Adrenal gland (tissue), 5 donors: ENCODE results near the gene EXOSC6.
"Not testable (repeated sequence)": the region's sequence is repeated elsewhere in the genome, so short reads cannot be mapped to it uniquely, and the experiment has no call there.

Experiments used
- POLR2A ChIP-seq, 2 donors: fragments of 450-650 bp; IDR thresholded peaks; one replicate each; pipeline ENCODE4 v1.6.1; 2017; ENCODE audit warnings: antibody characterized with exemption in 2 of 2, mild to moderate bottlenecking in 2 of 2, moderate library complexity in 1 of 2
- TF ChIP-seq, protein P1 (sequence below), 6 experiments: fragments of 450-650 bp in 4 of 6; fragments of 200-600 bp in 2 of 6; sonication (generic) in 1 of 6; IDR thresholded peaks; 1 replicate in 5 of 6; 2 replicates in 1 of 6; pipeline versions ENCODE4 v1.5.1 to v1.8.0; 2016 to 2021; ENCODE audit warnings: antibody characterized with exemption in 6 of 6, mild to moderate bottlenecking in 2 of 6, moderate library complexity in 1 of 6
- donor health status: DM: no; HTN: no; CAD: no.

DNA sequence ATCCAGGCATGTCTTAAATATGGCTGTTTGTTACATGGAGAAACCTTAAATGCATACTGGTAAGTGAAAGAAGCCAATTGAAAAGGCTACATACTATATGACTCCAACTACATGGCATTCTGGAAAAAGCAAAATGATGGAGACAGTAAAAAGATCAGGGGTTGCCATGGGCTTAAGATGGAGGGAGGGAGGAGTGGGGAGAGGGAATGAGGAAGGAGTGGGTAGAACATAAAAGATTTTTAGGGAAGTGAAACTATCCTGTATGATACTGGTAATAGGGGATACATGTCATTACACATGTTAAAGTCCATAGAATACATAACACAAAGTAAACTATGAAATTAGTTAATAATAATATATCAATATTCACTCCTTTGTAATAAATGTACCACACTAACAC is 13.0 kb downstream of the EXOSC6 start:
- TF ChIP-seq, protein P1, sequence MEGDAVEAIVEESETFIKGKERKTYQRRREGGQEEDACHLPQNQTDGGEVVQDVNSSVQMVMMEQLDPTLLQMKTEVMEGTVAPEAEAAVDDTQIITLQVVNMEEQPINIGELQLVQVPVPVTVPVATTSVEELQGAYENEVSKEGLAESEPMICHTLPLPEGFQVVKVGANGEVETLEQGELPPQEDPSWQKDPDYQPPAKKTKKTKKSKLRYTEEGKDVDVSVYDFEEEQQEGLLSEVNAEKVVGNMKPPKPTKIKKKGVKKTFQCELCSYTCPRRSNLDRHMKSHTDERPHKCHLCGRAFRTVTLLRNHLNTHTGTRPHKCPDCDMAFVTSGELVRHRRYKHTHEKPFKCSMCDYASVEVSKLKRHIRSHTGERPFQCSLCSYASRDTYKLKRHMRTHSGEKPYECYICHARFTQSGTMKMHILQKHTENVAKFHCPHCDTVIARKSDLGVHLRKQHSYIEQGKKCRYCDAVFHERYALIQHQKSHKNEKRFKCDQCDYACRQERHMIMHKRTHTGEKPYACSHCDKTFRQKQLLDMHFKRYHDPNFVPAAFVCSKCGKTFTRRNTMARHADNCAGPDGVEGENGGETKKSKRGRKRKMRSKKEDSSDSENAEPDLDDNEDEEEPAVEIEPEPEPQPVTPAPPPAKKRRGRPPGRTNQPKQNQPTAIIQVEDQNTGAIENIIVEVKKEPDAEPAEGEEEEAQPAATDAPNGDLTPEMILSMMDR (IDR thresholded peaks at IDR 0.05) = not testable (repeated sequence)
- not testable (repeated sequence) for TF ChIP-seq POLR2A (IDR thresholded peaks at IDR 0.05)
